ENCODE results near the gene PPP3CA.
"Not testable (repeated sequence)": the region's sequence is repeated elsewhere in the genome, so short reads cannot be mapped to it uniquely, and the experiment has no call there.

PPP3CA gene

DNA sequence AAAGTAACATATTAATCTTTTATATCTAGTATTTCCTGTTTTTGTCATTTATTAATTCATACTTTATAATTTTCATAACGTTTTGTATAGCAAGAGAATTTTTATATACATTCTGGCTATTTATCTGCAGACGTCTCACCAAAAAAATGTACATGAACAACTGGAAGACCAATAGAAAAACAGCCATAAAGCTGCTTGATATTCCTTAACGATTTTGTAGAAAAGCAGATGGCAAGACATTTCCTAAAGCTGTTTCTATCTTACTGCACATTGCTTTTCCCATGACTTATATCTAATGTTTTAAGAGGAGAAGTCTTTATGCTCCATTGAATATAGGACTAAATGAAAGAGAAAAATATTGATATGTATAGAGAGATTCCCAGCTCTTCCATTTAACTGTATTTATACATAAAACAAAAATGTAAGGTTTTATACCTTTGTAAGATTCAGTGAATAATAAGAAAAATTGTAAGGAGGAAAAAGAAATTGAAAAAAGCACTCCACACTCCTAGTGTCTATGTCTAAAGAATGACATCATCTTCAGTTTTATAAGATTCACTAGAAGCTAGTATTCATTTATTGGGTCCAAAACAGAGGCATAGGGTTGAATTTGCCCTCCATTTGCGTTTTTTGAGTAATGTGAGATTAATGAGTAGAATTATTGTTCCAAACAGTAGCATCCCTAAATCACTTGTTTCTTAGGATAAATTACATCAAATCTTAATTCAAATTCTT is 248.5 kb downstream of the PPP3CA start:
- TF ChIP-seq, protein P1, sequence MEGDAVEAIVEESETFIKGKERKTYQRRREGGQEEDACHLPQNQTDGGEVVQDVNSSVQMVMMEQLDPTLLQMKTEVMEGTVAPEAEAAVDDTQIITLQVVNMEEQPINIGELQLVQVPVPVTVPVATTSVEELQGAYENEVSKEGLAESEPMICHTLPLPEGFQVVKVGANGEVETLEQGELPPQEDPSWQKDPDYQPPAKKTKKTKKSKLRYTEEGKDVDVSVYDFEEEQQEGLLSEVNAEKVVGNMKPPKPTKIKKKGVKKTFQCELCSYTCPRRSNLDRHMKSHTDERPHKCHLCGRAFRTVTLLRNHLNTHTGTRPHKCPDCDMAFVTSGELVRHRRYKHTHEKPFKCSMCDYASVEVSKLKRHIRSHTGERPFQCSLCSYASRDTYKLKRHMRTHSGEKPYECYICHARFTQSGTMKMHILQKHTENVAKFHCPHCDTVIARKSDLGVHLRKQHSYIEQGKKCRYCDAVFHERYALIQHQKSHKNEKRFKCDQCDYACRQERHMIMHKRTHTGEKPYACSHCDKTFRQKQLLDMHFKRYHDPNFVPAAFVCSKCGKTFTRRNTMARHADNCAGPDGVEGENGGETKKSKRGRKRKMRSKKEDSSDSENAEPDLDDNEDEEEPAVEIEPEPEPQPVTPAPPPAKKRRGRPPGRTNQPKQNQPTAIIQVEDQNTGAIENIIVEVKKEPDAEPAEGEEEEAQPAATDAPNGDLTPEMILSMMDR (IDR thresholded peaks at IDR 0.05) = no peak
- Mint-ChIP-seq H3K4me3 (no peak overlapping the region), H3K4me1 (peaks cover 6% of the 10 kb centered on the region), H3K27me3 (ENCODE audit: low read depth, poor library complexity) (no peaks in the 10 kb centered on the region), H3K36me3 (ENCODE audit: low read depth) (no peaks in the 10 kb centered on the region), H3K27ac (no peak overlapping the region), H3K9me3 (no peaks in the 10 kb centered on the region)
- no peak for DNase-seq

DNA sequence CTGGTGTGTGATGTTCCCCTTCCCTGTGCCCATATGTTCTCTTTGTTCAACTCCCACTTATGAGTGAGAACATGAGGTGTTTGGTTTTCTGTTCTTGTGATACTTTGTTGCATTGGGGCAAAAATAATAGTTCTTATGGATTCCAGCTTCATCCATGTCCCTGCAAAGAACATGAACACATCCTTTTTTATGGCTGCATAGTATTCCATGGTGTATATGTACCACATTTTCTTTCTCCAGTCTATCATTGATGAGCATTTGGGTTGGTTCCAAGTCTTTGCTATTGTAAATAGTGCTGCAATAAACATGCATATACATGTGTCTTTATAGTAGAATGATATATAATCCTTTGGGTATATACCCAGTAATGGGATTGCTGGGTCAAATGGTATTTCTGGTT is 254.7 kb downstream of the PPP3CA start:
- H3K27me3 Mint-ChIP-seq (ENCODE audit: low read depth, poor library complexity); H3K4me3 Mint-ChIP-seq; H3K9me3 Mint-ChIP-seq; H3K4me1 Mint-ChIP-seq; H3K27ac Mint-ChIP-seq; DNase-seq: not testable (repeated sequence)
- peaks cover 20% of the 10 kb centered on the region for H3K36me3 Mint-ChIP-seq (ENCODE audit: low read depth)

DNA sequence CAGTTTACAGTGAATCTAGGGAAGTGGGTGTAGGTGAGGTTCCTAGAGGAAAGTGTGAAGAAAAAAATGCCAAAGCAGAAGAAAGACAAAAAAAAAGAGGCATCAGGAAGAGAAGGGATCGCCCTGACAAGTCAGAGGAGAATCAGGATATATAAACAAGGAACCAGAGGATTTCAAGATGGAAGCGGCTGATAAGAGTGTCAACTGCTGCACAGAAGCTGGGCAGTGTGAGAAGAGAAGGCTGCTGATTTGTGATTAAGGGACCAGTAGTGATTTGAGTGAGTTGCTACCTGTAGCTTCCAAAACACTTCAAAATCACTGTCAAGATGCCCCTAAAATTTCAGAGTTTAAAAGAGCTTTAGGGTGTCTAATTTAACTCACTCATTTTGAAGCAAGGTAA is 258.2 kb downstream of the PPP3CA start:
- Mint-ChIP-seq H3K9me3 (no peaks in the 10 kb centered on the region), H3K27me3 (ENCODE audit: low read depth, poor library complexity) (peaks cover 3% of the 10 kb centered on the region), H3K4me1 (peaks cover 5% of the 10 kb centered on the region), H3K36me3 (ENCODE audit: low read depth) (peaks cover 20% of the 10 kb centered on the region), H3K27ac (peak overlapping the region; percentile 30), H3K4me3 (no peak overlapping the region)
- DNase-seq = no peak
- TF ChIP-seq, protein P1 (IDR thresholded peaks at IDR 0.05) = no peak

- Mint-ChIP-seq H3K4me1 (peaks cover 5% of the 10 kb centered on the region), H3K27ac (no peak overlapping the region), H3K36me3 (ENCODE audit: low read depth) (peaks cover 10% of the 10 kb centered on the region), H3K9me3 (no peaks in the 10 kb centered on the region), H3K27me3 (ENCODE audit: low read depth, poor library complexity) (peaks cover 3% of the 10 kb centered on the region), H3K4me3 (no peak overlapping the region)
- DNase-seq = no peak
- TF ChIP-seq, protein P1 (IDR thresholded peaks at IDR 0.05) = no peak
Observed at GRCh38 chr4:101086801-101087586, 260.3 kb downstream of the PPP3CA start.

DNA sequence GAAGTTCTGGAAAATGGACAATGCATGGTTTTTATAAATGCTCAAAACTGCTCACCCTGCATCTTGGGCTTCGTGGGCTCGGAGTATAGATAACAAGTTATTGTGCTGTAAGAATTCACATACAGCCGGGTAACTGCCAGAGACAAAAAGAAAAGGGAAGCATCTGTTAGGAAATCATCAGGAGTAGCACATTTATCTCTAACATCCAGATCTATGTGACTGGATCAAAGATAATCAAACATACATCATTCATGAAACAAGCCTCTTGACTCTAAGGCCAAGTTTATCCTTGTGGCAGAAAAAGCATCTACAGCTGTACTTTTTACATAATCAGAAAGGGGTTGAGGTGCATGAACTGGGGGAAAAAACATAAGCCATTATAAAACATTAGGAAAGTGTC is 264.2 kb downstream of the PPP3CA start:
- peaks cover 3% of the 10 kb centered on the region for H3K27me3 Mint-ChIP-seq (ENCODE audit: low read depth, poor library complexity)
- peaks cover 15% of the 10 kb centered on the region for H3K36me3 Mint-ChIP-seq (ENCODE audit: low read depth)
- H3K4me1 Mint-ChIP-seq = no peaks in the 10 kb centered on the region
- H3K9me3 Mint-ChIP-seq = no peaks in the 10 kb centered on the region
- no peak overlapping the region for H3K27ac Mint-ChIP-seq
- DNase-seq = no peak
- H3K4me3 Mint-ChIP-seq = no peak overlapping the region
- TF ChIP-seq, protein P1 (IDR thresholded peaks at IDR 0.05) = no peak

DNA sequence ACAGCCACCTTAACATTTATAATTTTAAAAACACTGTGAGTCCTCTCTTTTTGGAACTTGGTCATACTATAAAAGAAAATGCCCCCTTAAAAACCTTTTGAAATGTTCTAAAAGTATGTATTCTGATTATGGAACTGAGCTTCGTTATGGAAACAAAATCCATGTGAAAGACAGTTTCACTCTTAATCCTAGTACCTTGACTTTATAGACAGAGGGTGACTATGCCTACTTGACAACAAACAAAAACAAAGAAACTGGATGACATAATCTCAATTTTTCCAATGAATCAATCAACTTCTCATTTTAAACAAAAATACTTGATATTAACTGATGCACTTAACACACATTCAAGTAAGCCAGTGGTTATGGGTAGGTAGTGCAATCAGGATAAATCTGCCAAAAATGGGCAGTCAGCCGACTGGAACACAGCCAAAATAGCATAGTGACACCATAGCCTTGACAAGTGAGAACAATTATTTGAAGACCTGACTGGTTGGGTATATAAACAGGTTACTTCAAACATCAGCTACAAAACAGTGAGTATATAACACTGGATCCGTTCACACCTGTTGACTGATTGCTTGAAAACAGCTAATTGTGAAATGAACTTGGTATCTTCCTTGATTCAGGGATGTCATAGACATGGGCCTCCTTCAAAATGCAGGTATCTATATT is 265.5 kb downstream of the PPP3CA start:
- no peaks in the 10 kb centered on the region for H3K9me3 Mint-ChIP-seq
- TF ChIP-seq, protein P1 (IDR thresholded peaks at IDR 0.05) = no peak
- no peaks in the 10 kb centered on the region for H3K4me1 Mint-ChIP-seq
- DNase-seq = no peak
- H3K4me3 Mint-ChIP-seq = no peak overlapping the region
- peaks cover under 1% of the 10 kb centered on the region for H3K27me3 Mint-ChIP-seq (ENCODE audit: low read depth, poor library complexity)
- H3K27ac Mint-ChIP-seq = no peak overlapping the region
- peaks cover 10% of the 10 kb centered on the region for H3K36me3 Mint-ChIP-seq (ENCODE audit: low read depth)
